OCI-LY7 (cell line): ENCODE results near the gene CISD2.
"Not testable (repeated sequence)": the region's sequence is repeated elsewhere in the genome, so short reads cannot be mapped to it uniquely, and the experiment has no call there.

Experiments
- EZH2phosphoT487 ChIP-seq: fragments of 200-600 bp; sonication (generic); IDR thresholded peaks from 2 replicates; pipeline ENCODE4 v1.6.1; 2018; ENCODE audit warnings: low read depth, borderline replicate concordance, mild to moderate bottlenecking, mixed run types, antibody characterized with exemption, low read length, moderate library complexity, mixed read lengths
- TF ChIP-seq, protein P1 (sequence below): fragments of 200-600 bp; sonication (generic); conservative IDR thresholded peaks from 2 replicates; pipeline ENCODE4 v1.5.1; 2014; ENCODE audit warnings: mild to moderate bottlenecking, antibody characterized with exemption, low read length, moderate library complexity, mixed read lengths

DNA sequence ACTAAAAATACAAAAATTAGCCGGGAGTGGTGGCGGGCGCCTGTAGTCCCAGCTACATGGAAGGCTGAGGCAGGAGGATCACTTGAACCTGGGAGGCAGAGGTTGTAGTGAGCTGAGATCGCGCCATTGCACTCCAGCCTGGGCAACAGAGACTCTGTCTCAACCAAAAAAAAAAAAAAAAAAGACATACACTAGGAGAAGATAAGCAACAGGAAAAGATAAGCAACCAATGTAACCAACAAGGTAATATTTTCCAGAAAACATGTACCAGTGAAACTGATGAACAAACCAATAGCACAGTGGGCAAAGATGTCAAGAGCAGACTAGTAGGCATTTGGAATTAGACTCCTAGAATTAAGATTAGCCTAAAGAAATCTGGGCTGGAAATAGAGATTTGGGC is 3.5 kb upstream of the CISD2 start:
- TF ChIP-seq, protein P1, sequence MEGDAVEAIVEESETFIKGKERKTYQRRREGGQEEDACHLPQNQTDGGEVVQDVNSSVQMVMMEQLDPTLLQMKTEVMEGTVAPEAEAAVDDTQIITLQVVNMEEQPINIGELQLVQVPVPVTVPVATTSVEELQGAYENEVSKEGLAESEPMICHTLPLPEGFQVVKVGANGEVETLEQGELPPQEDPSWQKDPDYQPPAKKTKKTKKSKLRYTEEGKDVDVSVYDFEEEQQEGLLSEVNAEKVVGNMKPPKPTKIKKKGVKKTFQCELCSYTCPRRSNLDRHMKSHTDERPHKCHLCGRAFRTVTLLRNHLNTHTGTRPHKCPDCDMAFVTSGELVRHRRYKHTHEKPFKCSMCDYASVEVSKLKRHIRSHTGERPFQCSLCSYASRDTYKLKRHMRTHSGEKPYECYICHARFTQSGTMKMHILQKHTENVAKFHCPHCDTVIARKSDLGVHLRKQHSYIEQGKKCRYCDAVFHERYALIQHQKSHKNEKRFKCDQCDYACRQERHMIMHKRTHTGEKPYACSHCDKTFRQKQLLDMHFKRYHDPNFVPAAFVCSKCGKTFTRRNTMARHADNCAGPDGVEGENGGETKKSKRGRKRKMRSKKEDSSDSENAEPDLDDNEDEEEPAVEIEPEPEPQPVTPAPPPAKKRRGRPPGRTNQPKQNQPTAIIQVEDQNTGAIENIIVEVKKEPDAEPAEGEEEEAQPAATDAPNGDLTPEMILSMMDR, result not testable (repeated sequence)
- TF ChIP-seq EZH2phosphoT487, result not testable (repeated sequence)
